WTC11 (cell line): ENCODE results near the gene STK26.

Experiments
- CBFB ChIP-seq: sonication (generic); formaldehyde crosslinking; IDR thresholded peaks from 2 replicates; pipeline ENCODE4 v1.8.1; 2022; ENCODE audit warnings: mild to moderate bottlenecking, low read depth, missing genetic modification reagents
- GRHL2 ChIP-seq: fragments of 250-450 bp; sonication (Bioruptor Pico); IDR thresholded peaks from 2 replicates; pipeline ENCODE4 v1.8.0; 2022; ENCODE audit warnings: mild to moderate bottlenecking, moderate library complexity; ENCODE audit not compliant: insufficient replicate concordance, severe bottlenecking
- HMGA2 ChIP-seq: fragments of 250-450 bp; sonication (Bioruptor Pico); IDR thresholded peaks from 2 replicates; pipeline ENCODE4 v1.4.0; 2021; ENCODE audit warnings: mild to moderate bottlenecking, moderate library complexity
- NFE2L1 ChIP-seq: sonication (generic); formaldehyde crosslinking; IDR thresholded peaks from 2 replicates; pipeline ENCODE4 v1.8.1; 2023; ENCODE audit warnings: missing genetic modification reagents
- TF ChIP-seq, protein P1 (sequence below): sonication (generic); formaldehyde crosslinking; IDR thresholded peaks from 2 replicates; pipeline ENCODE4 v1.8.0; 2022; ENCODE audit warnings: mild to moderate bottlenecking, missing genetic modification reagents
- TF ChIP-seq, protein P2 (sequence below): fragments of 200-600 bp; IDR thresholded peaks from 2 replicates; pipeline ENCODE4 v1.8.0; 2022; ENCODE audit warnings: antibody characterized with exemption
- TF ChIP-seq, protein P3 (sequence below): sonication (generic); formaldehyde crosslinking; IDR thresholded peaks from 2 replicates; pipeline ENCODE4 v1.8.1; 2022; ENCODE audit warnings: low read depth, missing genetic modification reagents, borderline replicate concordance

DNA sequence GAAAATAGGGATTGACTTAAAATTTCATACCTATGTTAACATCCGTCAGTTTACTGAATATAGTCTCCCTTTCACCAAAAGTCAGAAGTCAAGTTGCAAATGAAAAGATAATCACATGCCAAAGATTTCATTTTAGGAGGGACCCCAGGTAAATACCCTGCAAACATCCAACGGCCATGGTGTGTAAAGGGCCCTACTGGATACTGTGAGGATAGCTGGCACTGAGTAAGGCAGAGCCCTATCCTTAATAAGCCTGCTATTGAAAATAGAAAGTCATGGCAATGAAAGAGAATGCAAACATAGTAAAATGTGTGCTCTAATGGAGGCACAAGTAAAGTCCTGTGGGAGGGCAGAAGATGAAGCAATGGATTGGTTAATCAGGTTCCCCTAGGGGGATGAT, 20.9 kb downstream of the STK26 start:
- TF ChIP-seq, protein P1, sequence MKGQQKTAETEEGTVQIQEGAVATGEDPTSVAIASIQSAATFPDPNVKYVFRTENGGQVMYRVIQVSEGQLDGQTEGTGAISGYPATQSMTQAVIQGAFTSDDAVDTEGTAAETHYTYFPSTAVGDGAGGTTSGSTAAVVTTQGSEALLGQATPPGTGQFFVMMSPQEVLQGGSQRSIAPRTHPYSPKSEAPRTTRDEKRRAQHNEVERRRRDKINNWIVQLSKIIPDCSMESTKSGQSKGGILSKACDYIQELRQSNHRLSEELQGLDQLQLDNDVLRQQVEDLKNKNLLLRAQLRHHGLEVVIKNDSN (CRISPR knock-in tag): no peak
- no peak for TF ChIP-seq NFE2L1 (CRISPR knock-in tag)
- TF ChIP-seq, protein P2, sequence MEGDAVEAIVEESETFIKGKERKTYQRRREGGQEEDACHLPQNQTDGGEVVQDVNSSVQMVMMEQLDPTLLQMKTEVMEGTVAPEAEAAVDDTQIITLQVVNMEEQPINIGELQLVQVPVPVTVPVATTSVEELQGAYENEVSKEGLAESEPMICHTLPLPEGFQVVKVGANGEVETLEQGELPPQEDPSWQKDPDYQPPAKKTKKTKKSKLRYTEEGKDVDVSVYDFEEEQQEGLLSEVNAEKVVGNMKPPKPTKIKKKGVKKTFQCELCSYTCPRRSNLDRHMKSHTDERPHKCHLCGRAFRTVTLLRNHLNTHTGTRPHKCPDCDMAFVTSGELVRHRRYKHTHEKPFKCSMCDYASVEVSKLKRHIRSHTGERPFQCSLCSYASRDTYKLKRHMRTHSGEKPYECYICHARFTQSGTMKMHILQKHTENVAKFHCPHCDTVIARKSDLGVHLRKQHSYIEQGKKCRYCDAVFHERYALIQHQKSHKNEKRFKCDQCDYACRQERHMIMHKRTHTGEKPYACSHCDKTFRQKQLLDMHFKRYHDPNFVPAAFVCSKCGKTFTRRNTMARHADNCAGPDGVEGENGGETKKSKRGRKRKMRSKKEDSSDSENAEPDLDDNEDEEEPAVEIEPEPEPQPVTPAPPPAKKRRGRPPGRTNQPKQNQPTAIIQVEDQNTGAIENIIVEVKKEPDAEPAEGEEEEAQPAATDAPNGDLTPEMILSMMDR: no peak
- TF ChIP-seq CBFB (CRISPR knock-in tag): no peak
- TF ChIP-seq HMGA2: no peak
- TF ChIP-seq, protein P3, sequence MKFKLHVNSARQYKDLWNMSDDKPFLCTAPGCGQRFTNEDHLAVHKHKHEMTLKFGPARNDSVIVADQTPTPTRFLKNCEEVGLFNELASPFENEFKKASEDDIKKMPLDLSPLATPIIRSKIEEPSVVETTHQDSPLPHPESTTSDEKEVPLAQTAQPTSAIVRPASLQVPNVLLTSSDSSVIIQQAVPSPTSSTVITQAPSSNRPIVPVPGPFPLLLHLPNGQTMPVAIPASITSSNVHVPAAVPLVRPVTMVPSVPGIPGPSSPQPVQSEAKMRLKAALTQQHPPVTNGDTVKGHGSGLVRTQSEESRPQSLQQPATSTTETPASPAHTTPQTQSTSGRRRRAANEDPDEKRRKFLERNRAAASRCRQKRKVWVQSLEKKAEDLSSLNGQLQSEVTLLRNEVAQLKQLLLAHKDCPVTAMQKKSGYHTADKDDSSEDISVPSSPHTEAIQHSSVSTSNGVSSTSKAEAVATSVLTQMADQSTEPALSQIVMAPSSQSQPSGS (CRISPR knock-in tag): no peak
- no peak for TF ChIP-seq GRHL2 (CRISPR knock-in tag)
